GM23338 (cell line): ENCODE results near the gene PLPPR3. TPM values are rescaled to one million over a fixed set of nuclear protein-coding genes. Genes with fewer than 3 reads are reported as not detected.

Experiments used
- ATAC-seq: fragments of 200-7000 bp; cut with Tn5 transposase; 3 replicates; pipeline ENCODE4 v1.9.1; 2020
- DNase-seq: peaks from one replicate; pipeline ENCODE4 v3.0.0-alpha.2; 2015; ENCODE audit warnings: low spot score
- H2AFZ ChIP-seq: fragments of 200-600 bp; sonication (generic); 2 replicates; pipeline ENCODE4 v1.8.0; 2016; ENCODE audit warnings: antibody characterized with exemption, mild to moderate bottlenecking, moderate library complexity
- H3F3A ChIP-seq: fragments of 200-600 bp; sonication (generic); replicated peaks from 2 replicates; pipeline ENCODE4 v1.8.0; 2017; ENCODE audit warnings: antibody characterized with exemption, mixed run types, low read depth
- H3K27ac ChIP-seq: fragments of 200-600 bp; sonication (generic); 2 replicates; pipeline ENCODE4 v1.6.1; 2016; ENCODE audit warnings: low read depth
- H3K27me3 ChIP-seq: fragments of 200-600 bp; sonication (generic); 2 replicates; pipeline ENCODE4 v1.8.0; 2016; ENCODE audit warnings: mild to moderate bottlenecking, mixed run types, moderate library complexity; ENCODE audit not compliant: insufficient read depth
- H3K36me3 ChIP-seq: fragments of 200-600 bp; sonication (generic); 2 replicates; pipeline ENCODE4 v1.8.0; 2016; ENCODE audit warnings: mild to moderate bottlenecking; ENCODE audit not compliant: insufficient read depth
- H3K4me1 ChIP-seq: fragments of 200-600 bp; sonication (generic); 2 replicates; pipeline ENCODE4 v1.8.0; 2016; ENCODE audit warnings: mild to moderate bottlenecking, moderate library complexity; ENCODE audit not compliant: insufficient read depth
- H3K4me2 ChIP-seq: fragments of 200-600 bp; sonication (generic); 2 replicates; pipeline ENCODE4 v1.7.1; 2017; ENCODE audit warnings: mixed run types
- H3K4me3 ChIP-seq: fragments of 200-600 bp; sonication (generic); 2 replicates; pipeline ENCODE4 v1.6.1; 2016; ENCODE audit warnings: mixed run types
- H3K79me2 ChIP-seq: fragments of 200-600 bp; sonication (generic); replicated peaks from 2 replicates; pipeline ENCODE4 v1.8.0; 2017; ENCODE audit warnings: mild to moderate bottlenecking; ENCODE audit not compliant: insufficient read depth
- H3K9me2 ChIP-seq: fragments of 200-600 bp; sonication (generic); 2 replicates; pipeline ENCODE4 v1.8.0; 2017; ENCODE audit not compliant: insufficient read depth
- H4K20me1 ChIP-seq: fragments of 200-600 bp; sonication (generic); replicated peaks from 2 replicates; pipeline ENCODE4 v1.8.0; 2017; ENCODE audit warnings: mild to moderate bottlenecking; ENCODE audit not compliant: insufficient read depth
- H3K27ac Mint-ChIP-seq: 2 replicates; pipeline ENCODE4 v1.8.0; 2020; ENCODE audit warnings: inconsistent platforms, mild to moderate bottlenecking, moderate library complexity, mixed read lengths
- H3K27me3 Mint-ChIP-seq: 3 replicates; pipeline ENCODE4 v1.8.0; 2022; ENCODE audit warnings: low read depth, mild to moderate bottlenecking, moderate library complexity, mixed read lengths, inconsistent platforms; ENCODE audit not compliant: insufficient read depth, poor library complexity
- H3K36me3 Mint-ChIP-seq: 3 replicates; pipeline ENCODE4 v1.8.0; 2021; ENCODE audit warnings: low read depth, mild to moderate bottlenecking, inconsistent platforms, moderate library complexity, mixed read lengths
- H3K4me1 Mint-ChIP-seq: 3 replicates; pipeline ENCODE4 v1.8.0; 2020; ENCODE audit warnings: mild to moderate bottlenecking, inconsistent platforms, mixed read lengths
- H3K4me3 Mint-ChIP-seq: 3 replicates; pipeline ENCODE4 v1.8.0; 2021; ENCODE audit warnings: moderate library complexity, mild to moderate bottlenecking, inconsistent platforms, mixed read lengths
- H3K9me3 Mint-ChIP-seq: 3 replicates; pipeline ENCODE4 v1.8.0; 2020; ENCODE audit warnings: moderate library complexity, mild to moderate bottlenecking, inconsistent platforms, mixed read lengths
- CREB1 ChIP-seq: fragments of 250-450 bp; sonication (Bioruptor Pico); IDR thresholded peaks from 2 replicates; pipeline ENCODE4 v1.5.0; 2020; ENCODE audit warnings: low read depth, mild to moderate bottlenecking, moderate library complexity
- CTCF ChIP-seq, 2 experiments: fragments of 200-600 bp in 1 of 2; sonication (generic) in 1 of 2; conservative IDR thresholded peaks; 2 replicates each; pipeline versions ENCODE4 v1.5.1 to v1.6.1; 2016 to 2017; ENCODE audit warnings: antibody characterized with exemption in 2 of 2, low read depth in 2 of 2, mild to moderate bottlenecking in 2 of 2, moderate library complexity in 1 of 2
- ETS1 ChIP-seq: IDR thresholded peaks from 2 replicates; pipeline ENCODE4 v1.6.1; 2016; ENCODE audit warnings: antibody characterized with exemption
- EZH2 ChIP-seq: fragments of 200-600 bp; sonication (generic); IDR thresholded peaks from one replicate; pipeline ENCODE4 v1.8.0; 2017; ENCODE audit warnings: antibody characterized with exemption, mild to moderate bottlenecking, low read depth; ENCODE audit not compliant: unreplicated experiment
- EZH2phosphoT487 ChIP-seq: fragments of 200-600 bp; sonication (generic); IDR thresholded peaks from one replicate; pipeline ENCODE4 v1.8.1; 2018; ENCODE audit warnings: antibody characterized with exemption; ENCODE audit not compliant: unreplicated experiment
- JUNB ChIP-seq: IDR thresholded peaks from one replicate; pipeline ENCODE4 v1.6.1; 2016; ENCODE audit warnings: antibody characterized with exemption; ENCODE audit not compliant: unreplicated experiment
- NANOG ChIP-seq: IDR thresholded peaks from 2 replicates; pipeline ENCODE4 v1.6.1; 2016; ENCODE audit warnings: antibody characterized with exemption, borderline replicate concordance
- POLR2AphosphoS5 ChIP-seq: IDR thresholded peaks from 2 replicates; pipeline ENCODE4 v1.6.1; 2016; ENCODE audit warnings: antibody characterized with exemption, low read depth
- REST ChIP-seq: IDR thresholded peaks from one replicate; pipeline ENCODE4 v1.6.1; 2018; ENCODE audit warnings: antibody characterized with exemption; ENCODE audit not compliant: unreplicated experiment
- STAT1 ChIP-seq: IDR thresholded peaks from one replicate; pipeline ENCODE4 v1.6.1; 2016; ENCODE audit warnings: antibody characterized with exemption; ENCODE audit not compliant: unreplicated experiment
- ZNF114 ChIP-seq: fragments of 250-450 bp; sonication (Bioruptor Pico); IDR thresholded peaks from 2 replicates; pipeline ENCODE4 v1.5.0; 2020; ENCODE audit warnings: mild to moderate bottlenecking, moderate library complexity
- ZNF331 ChIP-seq: fragments of 250-450 bp; sonication (Bioruptor Pico); IDR thresholded peaks from 2 replicates; pipeline ENCODE4 v1.5.0; 2020; ENCODE audit warnings: low read depth, mild to moderate bottlenecking, moderate library complexity
- ZNF462 ChIP-seq: fragments of 250-450 bp; sonication (Bioruptor Pico); IDR thresholded peaks from 2 replicates; pipeline ENCODE4 v1.5.0; 2020; ENCODE audit warnings: mild to moderate bottlenecking, moderate library complexity
- polyA plus RNA-seq: library from polyadenylated mRNA; unstranded; fragments of >200 nt; fragmentation: Nextera tagmentation; extraction: Ambion mirVana; gene quantifications from 2 replicates; pipeline ENCODE4 v1.2.1, GENCODE V29; 2016
- total RNA-seq: library from RNA; depleted of rRNA; stranded (reverse); fragments of >200 nt; shearing (Covaris generic); gene quantifications from 2 replicates; pipeline ENCODE4 v1.2.3, GENCODE V29; 2014

Gene PLPPR3
- total and polyA plus RNA-seq, 2 experiments from 2014 or later = 14.8 to 81.1 TPM

DNA sequence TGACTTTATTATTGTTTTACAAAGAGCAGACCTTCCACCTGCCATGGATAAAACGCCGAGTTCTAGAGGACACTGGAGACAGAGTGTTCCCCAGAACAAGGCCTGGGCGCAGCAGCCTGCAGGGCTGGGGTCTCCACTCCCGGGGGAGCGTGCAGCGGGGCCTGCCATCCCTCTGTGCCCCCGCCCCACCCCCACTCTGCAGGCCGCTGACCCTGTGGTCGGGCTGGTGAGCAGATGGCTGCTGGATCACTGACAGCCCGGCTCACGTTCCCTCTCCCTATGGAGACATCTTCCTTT lies 33.1 kb downstream of the PLPPR3 start:
- ATAC-seq (peak; percentile 9; the same call in 2 of the 3 replicates), DNase-seq (no peak)
- H3K27ac Mint-ChIP-seq = peak overlapping the region; percentile 88
- H3K9me3 Mint-ChIP-seq = no peaks in the 10 kb centered on the region
- Histone ChIP-seq H4K20me1 (no peaks in the 10 kb centered on the region), H3K27me3 (no peaks in the 10 kb centered on the region), H2AFZ (no peak overlapping the region), H3K4me3 (no peak overlapping the region), H3K4me1 (peaks cover 44% of the 10 kb centered on the region), H3K79me2 (peaks cover 18% of the 10 kb centered on the region), H3K36me3 (no peaks in the 10 kb centered on the region), H3F3A (peaks cover 17% of the 10 kb centered on the region), H3K9me2 (no peaks in the 10 kb centered on the region), H3K4me2 (peak overlapping the region; percentile 64), H3K27ac (peak overlapping the region; percentile 91; the same call in 1 of the 2 replicates)
- no peaks in the 10 kb centered on the region; the same call in 2 of the 3 replicates for H3K36me3 Mint-ChIP-seq
- TF ChIP-seq NANOG (no peak), REST (no peak), ZNF114 (no peak), ZNF331 (CRISPR knock-in tag) (no peak), EZH2phosphoT487 (no peak), POLR2AphosphoS5 (no peak), ZNF462 (CRISPR knock-in tag) (no peak), CTCF (conservative IDR thresholded peaks at IDR 0.05; ENCODE audit: low read depth in 2 of 2) (no peak), STAT1 (no peak), ETS1 (no peak), CREB1 (CRISPR knock-in tag) (no peak), EZH2 (no peak), JUNB (no peak)
- peaks cover 9% of the 10 kb centered on the region for H3K27me3 Mint-ChIP-seq
- 0 out of 3 replicates have a peak overlapping the region, but pooled peaks have one; percentile 33 for H3K4me3 Mint-ChIP-seq
- H3K4me1 Mint-ChIP-seq = peaks cover 30% of the 10 kb centered on the region
